ENCODE measurements around the gene TMEM248.

DNA sequence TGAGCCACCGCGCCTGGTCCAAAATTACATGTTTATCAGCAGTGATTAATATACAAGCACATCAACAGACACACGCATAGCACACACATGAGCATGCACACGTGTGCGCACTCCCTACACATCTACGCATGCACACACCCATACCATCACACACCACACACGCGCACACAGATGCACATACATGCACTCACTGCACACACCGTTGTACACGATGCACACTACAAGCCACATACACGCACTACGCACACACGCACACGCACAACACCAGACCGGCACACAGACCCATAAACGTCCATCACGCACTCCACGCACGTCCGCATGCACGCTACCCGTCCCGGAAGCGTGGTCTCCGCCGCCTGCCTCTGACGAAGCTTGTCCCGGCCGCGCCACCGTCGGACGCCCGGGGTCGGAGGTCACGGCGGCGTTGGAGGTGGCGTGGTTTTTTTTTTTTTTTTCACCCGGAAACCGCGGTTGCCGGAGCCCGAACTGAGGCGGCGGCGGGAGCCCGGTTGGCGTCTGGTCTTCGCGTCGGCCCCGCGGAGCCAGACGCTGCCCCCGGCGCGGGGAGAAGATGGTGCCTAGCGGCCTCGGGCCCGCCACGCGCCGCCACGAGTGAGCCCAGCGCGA lies at the start of gene TMEM248:
- TF ChIP-seq POLR2A (IDR thresholded peaks at IDR 0.05) = peak; percentile 25 to 57
- TF ChIP-seq, protein P1, sequence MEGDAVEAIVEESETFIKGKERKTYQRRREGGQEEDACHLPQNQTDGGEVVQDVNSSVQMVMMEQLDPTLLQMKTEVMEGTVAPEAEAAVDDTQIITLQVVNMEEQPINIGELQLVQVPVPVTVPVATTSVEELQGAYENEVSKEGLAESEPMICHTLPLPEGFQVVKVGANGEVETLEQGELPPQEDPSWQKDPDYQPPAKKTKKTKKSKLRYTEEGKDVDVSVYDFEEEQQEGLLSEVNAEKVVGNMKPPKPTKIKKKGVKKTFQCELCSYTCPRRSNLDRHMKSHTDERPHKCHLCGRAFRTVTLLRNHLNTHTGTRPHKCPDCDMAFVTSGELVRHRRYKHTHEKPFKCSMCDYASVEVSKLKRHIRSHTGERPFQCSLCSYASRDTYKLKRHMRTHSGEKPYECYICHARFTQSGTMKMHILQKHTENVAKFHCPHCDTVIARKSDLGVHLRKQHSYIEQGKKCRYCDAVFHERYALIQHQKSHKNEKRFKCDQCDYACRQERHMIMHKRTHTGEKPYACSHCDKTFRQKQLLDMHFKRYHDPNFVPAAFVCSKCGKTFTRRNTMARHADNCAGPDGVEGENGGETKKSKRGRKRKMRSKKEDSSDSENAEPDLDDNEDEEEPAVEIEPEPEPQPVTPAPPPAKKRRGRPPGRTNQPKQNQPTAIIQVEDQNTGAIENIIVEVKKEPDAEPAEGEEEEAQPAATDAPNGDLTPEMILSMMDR (IDR thresholded peaks at IDR 0.05 in 4 of 5, conservative IDR thresholded peaks at IDR 0.05 in 1 of 5) = peak in 1 of 5 experiments; percentile 12
